CD4-positive, alpha-beta T cell treated with Interleukin-12 subunit alpha and Interleukin-12 subunit beta, for 1 hour (primary cell): ENCODE measurements around the gene ICAM2.
A peak's percentile ranks its signal among the peaks of the same experiment; 100 is the strongest.

Source experiments
- DNase-seq: peaks from one replicate; pipeline ENCODE4 v3.0.0-alpha.2; 2020

The ICAM2 gene

DNA sequence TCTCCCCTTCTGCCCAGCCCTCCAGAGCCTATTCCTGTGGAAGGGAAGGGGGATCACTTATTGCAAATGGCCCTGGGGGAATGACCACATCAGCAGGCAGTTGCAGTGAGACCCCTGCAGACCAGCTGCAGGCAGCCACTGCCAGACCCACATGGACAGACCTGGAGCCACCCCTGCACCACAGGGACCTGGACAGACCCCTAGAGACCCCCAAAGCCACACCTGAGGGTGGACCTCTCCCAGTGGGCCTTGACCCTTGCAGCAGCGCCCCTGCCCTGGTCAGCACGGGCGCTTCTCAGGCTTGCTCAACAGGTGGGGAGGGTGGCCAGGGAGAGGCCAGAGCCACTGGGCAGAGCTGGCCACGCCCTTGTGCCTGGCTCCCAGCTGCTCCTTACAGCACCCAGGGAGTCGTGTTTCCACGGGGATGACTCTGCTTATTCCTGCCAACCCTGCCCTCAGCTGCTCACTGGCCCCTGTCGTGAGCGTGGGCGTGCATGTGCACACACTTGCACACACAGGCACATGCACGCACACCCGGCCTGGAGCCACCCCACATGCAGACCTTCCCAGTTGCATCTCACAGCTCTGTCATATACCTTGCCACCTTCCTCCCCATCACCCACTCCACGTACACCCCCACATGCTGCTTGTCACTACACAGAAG, 46.4 kb downstream of the ICAM2 start:
- DNase-seq, result no peak

DNA sequence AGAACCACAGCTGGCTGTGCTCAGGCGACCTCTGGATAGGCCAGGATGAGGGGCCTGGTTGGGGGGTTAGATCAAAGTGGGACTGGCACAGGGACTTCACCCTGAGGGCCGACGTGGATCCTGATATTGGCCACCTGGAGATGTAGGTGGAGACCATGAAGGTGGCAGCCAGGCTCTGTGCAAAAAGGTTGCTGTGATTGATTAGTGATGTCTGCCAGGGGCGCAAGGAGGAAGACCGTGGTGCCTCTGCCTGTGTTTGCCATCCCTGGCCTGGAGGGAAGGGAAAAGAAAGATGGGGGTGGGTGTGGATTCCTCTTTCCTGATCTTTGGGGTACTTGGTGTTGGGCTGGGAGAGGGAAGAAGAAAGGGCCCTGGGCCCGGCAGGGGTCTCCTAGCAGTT, 47.2 kb downstream of the ICAM2 start:
- DNase-seq, result no peak

DNA sequence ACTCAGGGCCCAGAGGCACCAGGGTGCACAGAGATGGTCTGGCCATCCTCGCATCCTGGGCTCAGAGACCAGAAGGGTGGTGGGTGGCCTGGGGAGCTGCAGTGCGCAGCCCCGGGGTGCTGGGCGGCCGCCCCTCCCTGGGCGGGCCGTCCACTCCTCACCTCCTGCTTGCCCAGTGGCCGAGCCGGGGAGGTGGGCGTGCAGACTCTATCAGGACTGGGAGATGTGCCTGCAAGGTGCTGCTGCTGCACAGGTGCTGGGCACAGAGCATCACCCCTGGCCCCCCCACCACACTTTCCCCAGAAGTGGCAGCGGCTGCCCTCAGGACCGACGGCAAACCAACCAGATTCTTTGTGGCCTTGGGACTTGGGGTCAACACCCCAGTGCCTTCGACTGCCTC, 47.6 kb downstream of the ICAM2 start, which contains the start of gene SCN4A:
Gene SCN4A, minus strand, starts transcription at position 123 of the 400 bp plus-strand sequence. Its CDS starts 77 bp downstream, at position 46.
- DNase-seq, result no peak

DNA sequence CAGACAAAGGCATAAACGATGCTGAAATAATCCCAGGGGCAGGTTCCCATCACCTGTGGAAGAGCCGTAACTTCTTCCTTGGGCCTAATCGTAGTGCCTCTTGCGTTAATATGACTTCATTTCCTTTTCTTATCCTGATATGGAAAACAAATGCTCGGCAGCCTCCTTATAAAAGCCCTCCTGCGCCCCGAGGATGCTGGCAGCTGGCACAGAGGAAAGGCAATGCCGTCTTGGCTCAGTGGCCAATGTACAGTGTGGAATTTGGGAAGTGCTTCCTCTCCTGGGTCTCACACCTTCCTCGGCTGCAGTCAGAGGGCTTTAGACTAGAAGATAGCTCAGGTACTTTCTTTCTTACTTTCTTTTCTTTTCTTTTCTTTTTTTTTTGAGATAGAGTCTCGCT, 51.2 kb downstream of the ICAM2 start:
- DNase-seq, result no peak

GRCh38 chr17:63967953-63968352, 52.5 kb downstream of the ICAM2 start:
- no peak for DNase-seq

GRCh38 chr17:63966646-63967264, 53.7 kb downstream of the ICAM2 start:
- DNase-seq, result peak; percentile 27

GRCh38 chr17:63963123-63963522, 57.3 kb downstream of the ICAM2 start:
- no peak for DNase-seq

- no peak for DNase-seq
These were observed 58.1 kb downstream of the ICAM2 start for GRCh38 chr17:63962298-63962744.

- DNase-seq, result peak; percentile 56
These were observed 58.8 kb downstream of the ICAM2 start for GRCh38 chr17:63961355-63962212.

- no peak for DNase-seq
These were observed 60.0 kb downstream of the ICAM2 start for GRCh38 chr17:63960430-63960829.

- no peak for DNase-seq
These were observed 60.4 kb downstream of the ICAM2 start for GRCh38 chr17:63960006-63960405.

DNA sequence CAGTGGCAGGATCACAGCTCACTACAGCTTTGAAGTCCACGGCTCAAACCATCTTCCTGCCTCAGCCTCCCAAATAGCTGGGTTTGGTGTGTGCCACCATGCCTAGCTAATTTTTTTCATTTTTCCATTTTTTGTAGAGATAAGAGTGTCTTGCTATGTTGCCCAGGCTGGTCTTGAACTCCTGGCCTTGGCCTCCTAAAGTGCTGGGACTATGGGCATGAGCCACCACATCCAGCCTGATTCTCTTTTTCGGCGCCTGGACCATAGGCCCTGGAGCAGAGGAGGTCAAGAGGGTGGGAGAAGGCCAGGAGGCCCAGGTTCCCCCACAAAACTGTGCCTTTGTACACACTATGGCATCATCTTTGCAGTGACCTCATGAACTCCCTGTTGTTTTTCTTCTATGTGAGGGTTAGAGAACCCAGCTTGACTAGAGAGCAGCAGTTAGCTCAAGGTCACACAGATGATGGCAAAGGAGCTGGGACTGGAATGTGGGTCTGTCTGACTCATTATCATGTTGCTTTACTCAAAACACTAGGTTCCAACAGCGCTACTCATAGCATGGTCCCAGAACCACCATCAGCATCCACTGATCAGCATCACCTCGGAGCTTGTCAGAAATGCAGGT, 64.0 kb downstream of the ICAM2 start:
- no peak for DNase-seq

- DNase-seq, result no peak
These were observed 64.6 kb downstream of the ICAM2 start for GRCh38 chr17:63955791-63956190.

DNA sequence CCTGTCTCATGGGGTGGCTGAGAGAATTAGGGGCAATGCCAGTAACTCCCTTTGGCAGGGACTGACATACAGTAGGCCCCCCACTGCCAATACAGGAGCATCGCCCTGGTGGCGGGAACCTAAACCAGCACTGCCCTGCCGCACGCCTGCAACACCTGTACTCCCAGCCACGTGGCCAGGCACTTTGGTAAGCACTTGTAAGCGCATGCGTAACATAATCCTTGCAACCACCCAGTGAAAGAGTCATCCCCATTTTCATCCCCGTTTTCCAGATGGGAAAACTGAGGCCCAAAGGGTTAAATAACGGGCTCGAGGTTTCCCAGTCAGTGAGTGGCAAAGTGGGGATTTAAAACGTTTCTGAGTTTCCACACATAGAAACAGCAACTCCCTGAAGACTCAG, 65.2 kb downstream of the ICAM2 start:
- no peak for DNase-seq

- DNase-seq, result peak; percentile 48
These were observed 65.9 kb downstream of the ICAM2 start for GRCh38 chr17:63954402-63955063.
